Nephron progenitor cell (in vitro differentiated cells): ENCODE results near the gene PLXNA1.

Source experiments
- DNase-seq: peaks from one replicate; pipeline ENCODE4 v3.0.0; 2021
- H3K27ac Mint-ChIP-seq: 2 replicates; pipeline ENCODE4 v1.8.0; 2021; ENCODE audit warnings: mild to moderate bottlenecking, moderate library complexity, mixed read lengths
- H3K27me3 Mint-ChIP-seq: 2 replicates; pipeline ENCODE4 v1.8.0; 2021; ENCODE audit warnings: mild to moderate bottlenecking, low read depth, mixed read lengths; ENCODE audit not compliant: poor library complexity
- H3K36me3 Mint-ChIP-seq: 2 replicates; pipeline ENCODE4 v1.8.0; 2021; ENCODE audit warnings: low read depth, mixed read lengths
- H3K4me1 Mint-ChIP-seq: 2 replicates; pipeline ENCODE4 v1.8.0; 2021; ENCODE audit warnings: mixed read lengths
- H3K4me3 Mint-ChIP-seq: 2 replicates; pipeline ENCODE4 v1.8.0; 2021; ENCODE audit warnings: mild to moderate bottlenecking, moderate library complexity, mixed read lengths
- H3K9me3 Mint-ChIP-seq: 2 replicates; pipeline ENCODE4 v1.8.0; 2021; ENCODE audit warnings: mild to moderate bottlenecking, moderate library complexity, mixed read lengths
- TF ChIP-seq, protein P1 (sequence below): fragments of 200-600 bp; sonication (generic); IDR thresholded peaks from 2 replicates; pipeline ENCODE4 v1.5.0; 2021; ENCODE audit warnings: antibody characterized with exemption

Gene PLXNA1

GRCh38 chr3:127027811-127028548, 45.1 kb downstream of the PLXNA1 start:
- peaks cover 4% of the 10 kb centered on the region for H3K36me3 Mint-ChIP-seq
- no peak overlapping the region for H3K4me3 Mint-ChIP-seq
- H3K4me1 Mint-ChIP-seq: no peaks in the 10 kb centered on the region
- no peaks in the 10 kb centered on the region for H3K9me3 Mint-ChIP-seq
- TF ChIP-seq, protein P1, sequence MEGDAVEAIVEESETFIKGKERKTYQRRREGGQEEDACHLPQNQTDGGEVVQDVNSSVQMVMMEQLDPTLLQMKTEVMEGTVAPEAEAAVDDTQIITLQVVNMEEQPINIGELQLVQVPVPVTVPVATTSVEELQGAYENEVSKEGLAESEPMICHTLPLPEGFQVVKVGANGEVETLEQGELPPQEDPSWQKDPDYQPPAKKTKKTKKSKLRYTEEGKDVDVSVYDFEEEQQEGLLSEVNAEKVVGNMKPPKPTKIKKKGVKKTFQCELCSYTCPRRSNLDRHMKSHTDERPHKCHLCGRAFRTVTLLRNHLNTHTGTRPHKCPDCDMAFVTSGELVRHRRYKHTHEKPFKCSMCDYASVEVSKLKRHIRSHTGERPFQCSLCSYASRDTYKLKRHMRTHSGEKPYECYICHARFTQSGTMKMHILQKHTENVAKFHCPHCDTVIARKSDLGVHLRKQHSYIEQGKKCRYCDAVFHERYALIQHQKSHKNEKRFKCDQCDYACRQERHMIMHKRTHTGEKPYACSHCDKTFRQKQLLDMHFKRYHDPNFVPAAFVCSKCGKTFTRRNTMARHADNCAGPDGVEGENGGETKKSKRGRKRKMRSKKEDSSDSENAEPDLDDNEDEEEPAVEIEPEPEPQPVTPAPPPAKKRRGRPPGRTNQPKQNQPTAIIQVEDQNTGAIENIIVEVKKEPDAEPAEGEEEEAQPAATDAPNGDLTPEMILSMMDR: no peak
- DNase-seq: no peak
- H3K27me3 Mint-ChIP-seq: peaks cover 6% of the 10 kb centered on the region
- no peak overlapping the region for H3K27ac Mint-ChIP-seq

DNA sequence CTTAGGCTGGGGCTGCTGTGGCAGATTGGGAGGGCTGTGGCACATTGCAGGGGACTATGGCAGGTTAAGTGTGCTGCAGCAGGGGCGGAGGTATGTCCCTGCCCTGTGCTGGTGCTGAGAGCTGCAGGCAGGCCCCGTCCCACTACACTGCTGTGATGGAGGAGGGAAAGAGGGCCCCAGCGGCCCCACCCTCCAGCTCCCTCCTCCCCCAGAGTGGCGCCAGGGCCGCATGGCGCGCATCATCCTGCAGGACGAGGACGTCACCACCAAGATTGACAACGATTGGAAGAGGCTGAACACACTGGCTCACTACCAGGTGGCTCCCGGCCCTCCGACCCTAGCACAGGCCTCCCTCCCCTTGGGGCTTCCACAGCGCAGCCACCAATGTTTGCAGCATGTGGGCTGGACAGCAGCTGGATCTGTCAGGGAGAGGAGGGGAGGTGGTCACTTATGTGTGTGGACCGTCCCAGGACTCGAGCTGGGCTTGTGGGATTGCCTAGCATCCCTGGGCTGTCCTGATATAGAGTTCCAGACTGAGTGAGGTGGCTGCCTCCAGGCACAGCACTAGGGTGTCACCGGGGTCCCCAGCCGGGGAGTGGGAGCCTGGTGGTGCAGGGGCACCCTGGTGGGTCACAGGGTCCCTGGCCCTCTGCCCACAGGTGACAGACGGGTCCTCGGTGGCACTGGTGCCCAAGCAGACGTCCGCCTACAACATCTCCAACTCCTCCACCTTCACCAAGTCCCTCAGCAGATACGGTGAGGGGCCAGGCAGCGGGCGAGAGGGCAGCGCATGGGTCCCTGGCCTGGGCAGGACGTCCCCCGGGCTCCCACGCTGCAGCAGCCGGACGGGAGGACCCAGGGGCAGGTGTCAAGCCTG, 46.1 kb downstream of the PLXNA1 start:
- H3K4me1 Mint-ChIP-seq: no peaks in the 10 kb centered on the region
- peaks cover 6% of the 10 kb centered on the region for H3K27me3 Mint-ChIP-seq
- no peak for DNase-seq
- no peak overlapping the region for H3K4me3 Mint-ChIP-seq
- H3K27ac Mint-ChIP-seq: no peak overlapping the region
- no peaks in the 10 kb centered on the region for H3K9me3 Mint-ChIP-seq
- peaks cover 4% of the 10 kb centered on the region for H3K36me3 Mint-ChIP-seq
- TF ChIP-seq, protein P1: no peak

GRCh38 chr3:127029658-127030507, 47.0 kb downstream of the PLXNA1 start:
- no peak for DNase-seq
- peaks cover 3% of the 10 kb centered on the region for H3K27me3 Mint-ChIP-seq
- no peaks in the 10 kb centered on the region for H3K9me3 Mint-ChIP-seq
- no peak overlapping the region for H3K4me3 Mint-ChIP-seq
- no peak overlapping the region for H3K27ac Mint-ChIP-seq
- peaks cover 1% of the 10 kb centered on the region for H3K4me1 Mint-ChIP-seq
- TF ChIP-seq, protein P1: no peak
- peaks cover 4% of the 10 kb centered on the region for H3K36me3 Mint-ChIP-seq

- H3K9me3 Mint-ChIP-seq: no peaks in the 10 kb centered on the region
These were observed 47.8 kb downstream of the PLXNA1 start for GRCh38 chr3:127030508-127031412.

More at GRCh38 chr3:127030508-127031412, 47.8 kb downstream of the PLXNA1 start:
- peaks cover 4% of the 10 kb centered on the region for H3K36me3 Mint-ChIP-seq
- no peak for DNase-seq
- peaks cover 4% of the 10 kb centered on the region for H3K4me1 Mint-ChIP-seq
- no peak overlapping the region for H3K27ac Mint-ChIP-seq
- TF ChIP-seq, protein P1: no peak
- no peak overlapping the region for H3K4me3 Mint-ChIP-seq
- no peaks in the 10 kb centered on the region for H3K27me3 Mint-ChIP-seq
